Keratinocyte (primary cell): ENCODE data around the gene SNX19. TPM values are rescaled to one million over a fixed set of nuclear protein-coding genes. Genes with fewer than 3 reads are reported as not detected.
A peak's percentile ranks its signal among the peaks of the same experiment; 100 is the strongest.

Experiments used
- DNase-seq: peaks from one replicate; pipeline ENCODE4 v3.0.0-alpha.2; 2011; ENCODE audit warnings: low read depth, missing footprints, low spot score
- FAIRE-seq: peaks from 2 replicates; lab custom pipeline; 2011; peaks lifted over from hg19 to GRCh38; lab: Jason Lieb, UNC
- H2AFZ ChIP-seq: 2 replicates; pipeline ENCODE4 v1.6.0; 2012; ENCODE audit warnings: low read length, control low read depth, inconsistent platforms; ENCODE audit not compliant: control insufficient read depth
- H3K27ac ChIP-seq: 2 replicates; pipeline ENCODE4 v1.5.1; 2011; ENCODE audit warnings: low read length; ENCODE audit not compliant: control insufficient read depth, insufficient read depth
- H3K27me3 ChIP-seq: 3 replicates; pipeline ENCODE4 v1.6.0; 2011; ENCODE audit warnings: low read length; ENCODE audit not compliant: control insufficient read depth, insufficient read depth; ENCODE audit errors: extremely low read depth
- H3K36me3 ChIP-seq, 2 experiments: 2 replicates in 1 of 2; 3 replicates in 1 of 2; pipeline ENCODE4 v1.5.1; 2011; ENCODE audit warnings: low read length in 2 of 2, mild to moderate bottlenecking in 1 of 2; ENCODE audit not compliant: control insufficient read depth in 2 of 2, insufficient read depth in 2 of 2; ENCODE audit errors: extremely low read depth in 1 of 2
- H3K4me1 ChIP-seq: 3 replicates; pipeline ENCODE4 v1.5.1; 2011; ENCODE audit warnings: low read length; ENCODE audit not compliant: control insufficient read depth, insufficient read depth; ENCODE audit errors: extremely low read depth
- H3K4me2 ChIP-seq: 3 replicates; pipeline ENCODE4 v1.6.0; 2011; ENCODE audit warnings: low read depth, low read length; ENCODE audit not compliant: control insufficient read depth, insufficient read depth; ENCODE audit errors: extremely low read depth
- H3K4me3 ChIP-seq, 3 experiments: fragments of 200-600 bp in 1 of 3; sonication (generic) in 1 of 3; 2 replicates in 2 of 3; 3 replicates in 1 of 3; pipeline ENCODE4 v1.5.1; 2011 to 2016; ENCODE audit warnings: low read length in 3 of 3, mild to moderate bottlenecking in 3 of 3, control low read depth in 2 of 3, inconsistent platforms in 1 of 3, low read depth in 1 of 3, mixed read lengths in 1 of 3, mixed run types in 1 of 3, moderate library complexity in 1 of 3; ENCODE audit not compliant: control insufficient read depth in 2 of 3, insufficient read depth in 2 of 3; ENCODE audit errors: extremely low read depth in 1 of 3
- H3K79me2 ChIP-seq: 2 replicates; pipeline ENCODE4 v1.6.0; 2012; ENCODE audit warnings: low read length; ENCODE audit not compliant: control insufficient read depth, insufficient read depth
- H3K9ac ChIP-seq: 3 replicates; pipeline ENCODE4 v1.6.0; 2011; ENCODE audit warnings: low read length; ENCODE audit not compliant: control insufficient read depth, insufficient read depth; ENCODE audit errors: extremely low read depth
- H3K9me1 ChIP-seq: 3 replicates; pipeline ENCODE4 v1.6.0; 2011; ENCODE audit warnings: low read length; ENCODE audit not compliant: control insufficient read depth, insufficient read depth; ENCODE audit errors: extremely low read depth
- H3K9me3 ChIP-seq: 2 replicates; pipeline ENCODE4 v1.5.1; 2012; ENCODE audit warnings: low read depth, low read length; ENCODE audit not compliant: control insufficient read depth
- H4K20me1 ChIP-seq: 3 replicates; pipeline ENCODE4 v1.6.0; 2011; ENCODE audit warnings: low read length; ENCODE audit not compliant: control insufficient read depth, insufficient read depth; ENCODE audit errors: extremely low read depth
- EZH2 ChIP-seq: IDR thresholded peaks from one replicate; pipeline ENCODE4 v1.6.1; 2012; ENCODE audit warnings: inconsistent platforms, mild to moderate bottlenecking, low read length, moderate library complexity
- dilution Hi-C: fragments of 300-500 bp; cut with MboI; formaldehyde crosslinking; loops from one replicate; pipeline ENCODE4 v1.7.0; 2020; ENCODE audit warnings: low sequenced_read_pairs; ENCODE audit not compliant: extremely low pct_ligation_motif_present
- polyA plus RNA-seq, 5 experiments: library from polyadenylated mRNA; depleted of rRNA in 3 of 5; stranded (reverse) in 3 of 5; stranded (forward) in 1 of 5; unstranded in 1 of 5; fragments of >200 nt; gene quantifications; 1 replicate in 1 of 5; 2 replicates in 3 of 5; 3 replicates in 1 of 5; pipeline versions ENCODE4 v1.2.1 to v1.2.3, GENCODE V29; 2011 to 2012; ENCODE audit warnings: missing spikeins in 2 of 5, low read depth in 1 of 5, low replicate concordance in 1 of 5
- TF ChIP-seq, protein P1 (sequence below), 3 experiments: IDR thresholded peaks in 1 of 3; conservative IDR thresholded peaks in 1 of 3; optimal IDR thresholded peaks in 1 of 3; 2 replicates in 2 of 3; 3 replicates in 1 of 3; pipeline versions ENCODE3 to v1.5.1; 2011; ENCODE audit warnings: low read length in 3 of 3, mild to moderate bottlenecking in 3 of 3, moderate library complexity in 2 of 3, control low read depth in 1 of 3, inconsistent platforms in 1 of 3; ENCODE audit not compliant: insufficient read depth in 2 of 3; ENCODE audit errors: extremely low read depth in 1 of 3

SNX19 gene
- polyA plus RNA-seq, 1 donor (not counting 4 experiments of a cell fraction or from before 2014, with no cell fraction given) = 29.1 TPM

DNA sequence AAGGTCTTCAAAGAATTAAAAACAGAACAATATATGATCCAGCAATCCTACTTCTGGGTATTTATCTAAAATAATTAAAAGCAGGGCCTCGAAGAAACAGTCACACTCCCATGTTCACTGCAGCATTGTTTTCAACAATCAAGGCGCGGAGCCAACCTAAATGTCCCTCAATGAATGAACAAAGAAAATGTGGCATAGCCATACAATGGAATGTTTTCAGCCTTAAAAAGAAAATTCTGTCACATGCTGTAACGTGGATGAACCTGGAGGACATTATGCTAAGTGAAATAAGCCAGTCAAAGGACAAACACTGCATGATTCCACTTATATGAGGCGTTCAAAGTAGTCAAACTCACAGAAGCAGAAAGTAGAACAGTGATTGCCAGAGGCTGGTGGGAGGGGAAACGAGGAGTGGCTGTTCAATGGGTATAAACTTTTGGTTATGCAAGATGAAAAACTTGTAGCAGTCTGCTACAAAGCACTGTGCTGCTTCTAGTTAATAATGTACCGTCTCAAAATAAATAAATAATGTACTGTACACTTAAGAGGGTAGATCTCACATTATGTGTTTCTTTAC, 41.2 kb downstream of the SNX19 start:
- no peaks in the 10 kb centered on the region for H3K27me3 ChIP-seq
- no peak overlapping the region for H3K4me3 ChIP-seq
- dilution Hi-C loops = no loop called here
- H3K9ac ChIP-seq = no peak overlapping the region
- H3K4me1 ChIP-seq = peaks cover 31% of the 10 kb centered on the region
- peaks cover 21 to 33% of the 10 kb centered on the region in 2 experiments for H3K36me3 ChIP-seq
- H3K4me2 ChIP-seq = no peak overlapping the region
- H2AFZ ChIP-seq = no peak overlapping the region
- H4K20me1 ChIP-seq = no peaks in the 10 kb centered on the region
- H3K79me2 ChIP-seq = no peaks in the 10 kb centered on the region
- no peak for FAIRE-seq
- TF ChIP-seq, protein P1, sequence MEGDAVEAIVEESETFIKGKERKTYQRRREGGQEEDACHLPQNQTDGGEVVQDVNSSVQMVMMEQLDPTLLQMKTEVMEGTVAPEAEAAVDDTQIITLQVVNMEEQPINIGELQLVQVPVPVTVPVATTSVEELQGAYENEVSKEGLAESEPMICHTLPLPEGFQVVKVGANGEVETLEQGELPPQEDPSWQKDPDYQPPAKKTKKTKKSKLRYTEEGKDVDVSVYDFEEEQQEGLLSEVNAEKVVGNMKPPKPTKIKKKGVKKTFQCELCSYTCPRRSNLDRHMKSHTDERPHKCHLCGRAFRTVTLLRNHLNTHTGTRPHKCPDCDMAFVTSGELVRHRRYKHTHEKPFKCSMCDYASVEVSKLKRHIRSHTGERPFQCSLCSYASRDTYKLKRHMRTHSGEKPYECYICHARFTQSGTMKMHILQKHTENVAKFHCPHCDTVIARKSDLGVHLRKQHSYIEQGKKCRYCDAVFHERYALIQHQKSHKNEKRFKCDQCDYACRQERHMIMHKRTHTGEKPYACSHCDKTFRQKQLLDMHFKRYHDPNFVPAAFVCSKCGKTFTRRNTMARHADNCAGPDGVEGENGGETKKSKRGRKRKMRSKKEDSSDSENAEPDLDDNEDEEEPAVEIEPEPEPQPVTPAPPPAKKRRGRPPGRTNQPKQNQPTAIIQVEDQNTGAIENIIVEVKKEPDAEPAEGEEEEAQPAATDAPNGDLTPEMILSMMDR (optimal IDR thresholded peaks at IDR 0.05 in 1 of 3, IDR thresholded peaks at IDR 0.05 in 1 of 3, conservative IDR thresholded peaks at IDR 0.05 in 1 of 3; ENCODE audit: extremely low read depth in 1 of 3, insufficient read depth in 2 of 3, low read length in 3 of 3) = no peak
- TF ChIP-seq EZH2 = no peak
- H3K27ac ChIP-seq = no peak overlapping the region
- no peak for DNase-seq
- H3K9me3 ChIP-seq = no peaks in the 10 kb centered on the region
- H3K9me1 ChIP-seq = peaks cover 4% of the 10 kb centered on the region

DNA sequence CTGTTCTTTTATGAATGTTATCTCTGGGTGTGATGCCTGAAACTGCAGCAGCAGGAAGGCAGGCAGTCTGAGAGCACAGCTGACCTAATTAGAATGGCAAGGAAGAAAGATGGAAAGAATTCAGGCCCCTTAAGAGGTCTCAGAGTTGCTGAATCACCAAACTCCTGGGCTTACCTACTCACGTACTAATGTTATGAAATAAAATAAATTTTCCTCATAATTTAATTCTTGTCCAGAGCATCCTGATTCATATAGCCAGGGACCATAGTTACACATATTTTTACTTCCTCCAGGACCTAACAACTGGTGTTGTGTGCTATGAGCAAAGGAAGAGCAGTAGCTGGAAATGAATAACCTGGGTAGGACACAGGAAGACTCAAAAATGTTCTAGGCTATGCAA, 41.9 kb downstream of the SNX19 start:
- H3K9ac ChIP-seq = no peak overlapping the region
- peaks cover 31% of the 10 kb centered on the region for H3K4me1 ChIP-seq
- H4K20me1 ChIP-seq = no peaks in the 10 kb centered on the region
- dilution Hi-C loops = no loop called here
- H3K9me1 ChIP-seq = peaks cover 4% of the 10 kb centered on the region
- DNase-seq (no peak), FAIRE-seq (no peak)
- H3K9me3 ChIP-seq = no peaks in the 10 kb centered on the region
- no peak overlapping the region for H2AFZ ChIP-seq
- H3K36me3 ChIP-seq = peaks cover 22 to 28% of the 10 kb centered on the region in 2 experiments
- no peak overlapping the region for H3K4me2 ChIP-seq
- H3K4me3 ChIP-seq = no peak overlapping the region
- TF ChIP-seq, protein P1 (optimal IDR thresholded peaks at IDR 0.05 in 1 of 3, IDR thresholded peaks at IDR 0.05 in 1 of 3, conservative IDR thresholded peaks at IDR 0.05 in 1 of 3; ENCODE audit: extremely low read depth in 1 of 3, insufficient read depth in 2 of 3, low read length in 3 of 3) = no peak
- no peak for TF ChIP-seq EZH2
- H3K79me2 ChIP-seq = no peaks in the 10 kb centered on the region
- no peaks in the 10 kb centered on the region for H3K27me3 ChIP-seq
- H3K27ac ChIP-seq = peak overlapping the region; percentile 62
